ENCODE measurements around the gene SH2D4B.

GRCh38 chr10:80632742-80633141 is 95.0 kb downstream of the SH2D4B start:
- TF ChIP-seq, protein P1, sequence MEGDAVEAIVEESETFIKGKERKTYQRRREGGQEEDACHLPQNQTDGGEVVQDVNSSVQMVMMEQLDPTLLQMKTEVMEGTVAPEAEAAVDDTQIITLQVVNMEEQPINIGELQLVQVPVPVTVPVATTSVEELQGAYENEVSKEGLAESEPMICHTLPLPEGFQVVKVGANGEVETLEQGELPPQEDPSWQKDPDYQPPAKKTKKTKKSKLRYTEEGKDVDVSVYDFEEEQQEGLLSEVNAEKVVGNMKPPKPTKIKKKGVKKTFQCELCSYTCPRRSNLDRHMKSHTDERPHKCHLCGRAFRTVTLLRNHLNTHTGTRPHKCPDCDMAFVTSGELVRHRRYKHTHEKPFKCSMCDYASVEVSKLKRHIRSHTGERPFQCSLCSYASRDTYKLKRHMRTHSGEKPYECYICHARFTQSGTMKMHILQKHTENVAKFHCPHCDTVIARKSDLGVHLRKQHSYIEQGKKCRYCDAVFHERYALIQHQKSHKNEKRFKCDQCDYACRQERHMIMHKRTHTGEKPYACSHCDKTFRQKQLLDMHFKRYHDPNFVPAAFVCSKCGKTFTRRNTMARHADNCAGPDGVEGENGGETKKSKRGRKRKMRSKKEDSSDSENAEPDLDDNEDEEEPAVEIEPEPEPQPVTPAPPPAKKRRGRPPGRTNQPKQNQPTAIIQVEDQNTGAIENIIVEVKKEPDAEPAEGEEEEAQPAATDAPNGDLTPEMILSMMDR (IDR thresholded peaks at IDR 0.05), result no peak
- TF ChIP-seq EP300 (IDR thresholded peaks at IDR 0.05) (no peak), POLR2A (IDR thresholded peaks at IDR 0.05) (no peak)

Data from sigmoid colon (tissue), 4 donors.